Measurements from ENCODE around the gene RAET1G.
"Not testable (repeated sequence)": the region's sequence is repeated elsewhere in the genome, so short reads cannot be mapped to it uniquely, and the experiment has no call there.

The RAET1G gene

DNA sequence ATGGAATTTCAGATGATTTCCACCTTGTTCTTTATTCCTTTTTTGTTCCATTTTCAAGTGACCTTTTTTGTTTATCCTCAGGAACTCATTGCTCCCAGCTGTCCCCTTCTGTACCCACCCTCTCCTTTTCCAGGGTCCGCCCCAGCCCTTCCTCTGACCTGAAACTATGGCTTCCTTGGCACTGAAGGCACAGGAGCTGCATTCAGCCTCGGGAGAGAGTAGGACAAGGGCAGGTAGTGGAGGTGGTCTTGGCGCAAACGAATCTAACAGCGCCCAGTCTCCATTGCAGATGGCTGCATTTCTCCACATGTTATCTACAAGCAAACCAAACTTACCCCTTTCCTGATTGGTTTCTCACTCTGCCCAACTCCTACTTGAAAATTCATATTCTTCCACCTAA, 10.1 kb upstream of the RAET1G start:
- no peak for DNase-seq

DNA sequence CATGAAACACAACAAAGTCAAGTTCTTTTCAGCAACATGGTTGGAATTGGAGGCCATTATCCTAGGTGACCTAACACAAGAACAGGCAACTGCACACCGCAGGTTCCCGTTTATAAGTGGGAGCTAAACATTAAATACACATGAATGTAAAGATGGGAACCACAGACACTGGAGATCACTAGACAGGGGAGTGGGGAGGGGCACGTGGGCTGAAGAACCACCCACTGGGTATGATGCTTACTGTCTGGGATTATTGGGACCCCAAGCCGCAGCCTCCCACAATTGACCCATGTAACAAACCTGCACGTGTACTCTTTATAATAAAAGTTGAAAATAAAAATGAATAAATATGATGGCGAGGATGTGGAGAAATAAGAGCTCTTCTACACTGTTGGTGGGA, 8.6 kb upstream of the RAET1G start:
- no peak for DNase-seq

DNA sequence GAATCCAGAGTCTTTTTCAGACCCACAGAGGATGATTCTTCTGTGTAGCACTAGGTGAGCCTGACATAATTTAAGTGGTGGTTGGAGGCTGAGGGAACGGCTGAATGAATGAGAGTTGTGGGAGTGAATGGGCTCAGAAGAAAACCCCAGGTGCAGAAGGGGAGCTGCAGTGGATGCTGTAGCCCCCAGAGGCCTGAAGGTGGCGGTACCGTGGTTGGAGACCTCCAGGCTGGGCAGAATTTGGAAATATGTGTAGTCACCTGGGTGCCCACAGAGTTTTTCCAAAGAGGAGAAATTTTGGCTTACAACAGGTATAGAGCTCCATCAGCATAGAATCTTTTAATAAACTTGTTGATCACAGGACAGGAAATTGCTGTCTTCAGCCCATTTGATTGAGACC, 6.5 kb upstream of the RAET1G start:
- DNase-seq, result no peak

DNA sequence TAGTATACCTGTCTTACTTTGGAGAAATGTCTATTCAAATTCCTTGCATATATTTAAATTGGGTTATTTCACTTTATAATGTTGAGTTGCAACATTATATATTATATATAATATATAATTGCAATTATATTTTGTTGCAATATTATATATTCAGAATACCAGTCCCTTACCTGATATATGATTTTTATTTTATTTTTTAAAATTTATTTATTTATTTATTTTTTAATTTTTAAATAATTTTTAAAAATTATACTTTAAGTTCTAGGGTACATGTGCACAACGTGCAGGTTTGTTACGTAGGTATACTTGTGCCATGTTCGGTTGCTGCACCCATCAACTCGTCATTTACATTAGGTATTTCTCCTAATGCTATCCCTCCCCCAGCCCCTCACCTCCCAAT, 4.1 kb upstream of the RAET1G start:
- not testable (repeated sequence) for DNase-seq

DNA sequence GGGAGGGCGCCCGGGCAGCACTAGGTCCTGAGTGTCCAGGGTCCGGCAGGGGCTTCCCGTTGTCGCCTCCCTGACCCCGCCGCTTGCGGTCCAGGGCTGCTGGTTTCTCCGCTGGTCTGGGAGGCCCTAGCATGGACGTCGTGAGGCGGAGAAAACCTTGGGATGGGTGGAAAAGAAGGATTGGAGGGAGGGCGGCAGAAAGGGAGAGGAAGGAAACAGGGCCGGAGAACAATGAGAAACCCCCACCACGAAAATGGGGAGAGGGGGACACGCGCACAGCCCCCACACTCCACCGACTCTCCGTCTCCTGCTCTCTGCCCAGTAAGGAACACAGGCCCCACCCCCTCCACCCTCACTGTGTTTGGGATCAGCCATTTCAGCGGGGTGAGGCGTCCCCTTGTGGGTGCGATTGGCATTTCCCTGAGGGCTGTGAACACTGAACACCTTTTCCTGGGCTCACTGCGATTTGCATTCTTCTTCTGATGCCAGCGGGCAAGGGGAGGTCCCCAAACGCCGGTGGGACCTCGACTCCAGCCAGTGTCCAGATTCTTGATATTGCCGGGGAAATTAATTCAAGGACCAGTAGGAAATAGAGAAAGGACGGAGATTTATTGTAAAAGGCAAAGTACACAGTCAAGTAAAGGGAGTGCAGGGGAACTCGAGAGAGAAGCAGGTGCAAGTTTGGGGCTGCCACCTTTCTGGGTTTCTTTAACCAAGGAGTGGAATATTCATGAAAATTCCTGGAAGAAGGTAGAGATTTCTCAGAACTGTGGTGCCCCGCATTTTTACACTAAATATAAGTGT, 3.3 kb upstream of the RAET1G start:
- DNase-seq, result peak; percentile 80

DNA sequence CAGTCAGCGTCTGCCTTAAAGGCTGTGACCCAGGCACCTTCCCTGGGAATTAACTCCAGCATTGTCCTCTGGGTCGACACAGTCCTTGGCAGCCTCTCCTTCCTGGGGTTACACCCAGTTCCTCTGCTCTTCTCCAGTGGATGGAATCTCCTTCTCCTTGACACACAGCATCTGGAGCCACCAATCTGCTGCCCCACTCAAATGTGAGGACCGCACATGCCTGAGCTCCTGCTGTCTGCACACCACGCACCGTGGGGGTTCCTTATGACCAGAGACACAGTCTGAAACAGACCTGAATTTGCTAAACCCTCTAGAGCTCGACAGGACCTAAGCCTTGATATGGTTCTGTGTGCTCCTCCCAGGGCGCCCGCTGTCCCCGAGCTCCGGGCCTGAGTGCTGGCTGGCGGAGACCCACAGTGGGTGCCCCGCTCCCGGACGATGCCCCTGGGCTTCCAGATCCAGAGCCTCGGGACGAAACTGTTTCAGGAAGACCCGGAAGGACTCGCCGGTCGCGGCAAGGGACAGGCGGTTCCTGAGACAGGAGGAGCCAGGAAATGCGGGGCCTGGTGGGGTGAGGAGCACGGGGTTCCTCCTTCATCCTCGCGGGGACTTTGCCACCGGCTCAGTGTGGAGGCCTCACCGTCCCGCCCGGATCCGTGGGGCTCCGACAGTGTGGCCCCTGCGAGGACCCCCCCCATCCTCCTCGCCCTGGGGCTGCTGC, 2.5 kb upstream of the RAET1G start:
- DNase-seq, result no peak

DNA sequence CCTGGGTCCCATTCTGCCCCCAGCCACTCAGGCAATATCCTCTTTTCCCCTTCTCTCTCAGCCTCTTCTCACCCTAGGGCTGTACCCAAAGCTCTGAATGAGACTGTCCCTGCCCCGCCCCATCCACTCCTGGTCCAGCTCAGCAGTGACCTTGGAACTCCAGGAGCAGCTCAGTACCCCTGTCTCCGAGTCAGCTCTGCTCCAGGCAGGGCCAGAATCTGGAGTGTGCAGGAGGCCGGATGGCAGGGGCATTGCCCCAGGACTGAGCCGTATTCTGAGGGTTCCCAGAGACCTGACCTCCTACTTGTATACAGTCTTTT, 2.0 kb upstream of the RAET1G start:
- DNase-seq, result no peak

DNA sequence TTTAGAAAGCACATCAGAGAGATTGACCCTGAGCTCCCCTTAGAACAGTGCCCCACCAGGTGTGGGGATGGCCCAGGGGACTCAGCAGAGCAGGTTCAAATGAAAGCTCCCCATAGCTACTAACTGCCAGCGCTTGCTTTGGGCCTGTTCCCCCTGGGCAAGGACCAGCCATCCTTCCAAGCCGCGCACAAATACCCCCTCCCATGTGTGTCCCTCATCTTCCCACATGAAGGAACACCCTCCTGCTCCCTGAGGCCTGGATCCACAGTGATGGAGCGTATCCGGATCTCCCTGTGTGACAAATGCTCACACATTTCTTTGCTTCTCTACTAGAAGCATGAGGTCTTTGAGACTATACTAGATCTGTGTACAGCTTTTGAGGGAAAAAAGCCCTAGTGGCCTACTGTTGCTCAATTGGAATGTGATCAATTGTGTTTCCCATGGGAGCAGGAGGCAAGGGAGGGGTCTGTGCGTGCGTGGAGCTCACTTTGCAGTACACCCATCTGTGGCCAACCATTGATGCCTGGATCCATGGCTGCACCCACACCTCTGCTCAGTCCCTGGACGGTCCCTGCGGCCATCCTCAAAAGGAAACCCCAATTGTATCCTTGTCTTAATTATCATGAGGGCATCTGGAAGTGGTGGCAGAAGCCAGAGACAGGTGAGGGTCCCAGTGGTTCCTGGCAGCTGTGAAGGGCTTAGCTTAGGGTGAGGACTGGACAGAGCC, 1.4 kb upstream of the RAET1G start:
- DNase-seq, result no peak

DNA sequence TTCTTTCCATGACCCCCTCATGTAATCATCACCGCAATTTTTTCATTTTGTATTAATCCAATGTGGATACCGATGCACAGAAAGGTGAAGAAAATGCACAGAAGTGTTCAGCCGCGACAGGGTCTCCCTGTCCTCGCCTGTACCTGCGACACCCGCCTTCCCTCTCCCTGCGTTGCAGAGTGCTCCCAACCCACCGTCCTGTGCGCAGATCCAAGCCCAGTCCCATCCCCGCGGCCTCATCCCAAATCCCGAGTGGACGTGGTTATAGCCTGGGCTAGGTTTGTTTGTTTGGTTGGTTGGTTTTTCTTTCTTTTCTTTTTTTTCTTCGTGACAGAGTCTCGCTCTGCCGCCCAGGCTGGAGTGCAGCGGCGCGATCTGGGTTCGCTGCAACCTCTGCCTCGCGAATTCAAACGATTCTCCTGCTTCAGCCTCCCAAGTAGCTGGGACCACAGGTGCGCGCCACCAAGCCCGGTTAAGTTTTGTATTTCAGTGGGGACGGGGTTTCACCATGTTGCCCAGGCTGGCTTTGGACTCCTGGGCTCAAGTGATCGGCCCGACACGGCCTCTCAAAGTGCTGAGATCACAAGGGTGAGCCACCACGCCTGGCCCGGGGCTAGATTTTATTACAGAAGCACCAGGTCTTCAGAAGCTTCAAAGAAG, 536 bp upstream of the RAET1G start:
- DNase-seq, result no peak

DNA sequence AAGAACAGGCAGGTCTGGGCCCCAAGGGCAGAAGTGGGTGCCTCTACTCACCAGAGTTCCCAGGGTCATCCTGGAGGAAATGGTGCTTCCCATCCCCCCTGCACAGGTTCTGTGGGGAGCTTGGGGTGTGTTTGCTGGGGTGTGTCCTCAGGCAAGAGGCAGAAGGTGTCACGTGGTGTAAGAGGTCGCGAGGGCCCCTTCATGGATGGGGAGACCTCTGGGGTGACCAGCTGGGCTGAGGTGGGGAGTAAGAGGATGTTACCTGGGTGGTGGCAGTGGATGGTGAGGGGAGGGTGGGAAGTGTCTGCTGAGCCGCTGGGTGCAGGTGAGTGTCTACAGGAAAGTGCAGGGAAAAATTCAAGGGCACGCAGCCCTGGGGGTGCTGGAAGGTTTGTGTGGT, 830 bp downstream of the RAET1G start:
- not testable (repeated sequence) for DNase-seq

DNA sequence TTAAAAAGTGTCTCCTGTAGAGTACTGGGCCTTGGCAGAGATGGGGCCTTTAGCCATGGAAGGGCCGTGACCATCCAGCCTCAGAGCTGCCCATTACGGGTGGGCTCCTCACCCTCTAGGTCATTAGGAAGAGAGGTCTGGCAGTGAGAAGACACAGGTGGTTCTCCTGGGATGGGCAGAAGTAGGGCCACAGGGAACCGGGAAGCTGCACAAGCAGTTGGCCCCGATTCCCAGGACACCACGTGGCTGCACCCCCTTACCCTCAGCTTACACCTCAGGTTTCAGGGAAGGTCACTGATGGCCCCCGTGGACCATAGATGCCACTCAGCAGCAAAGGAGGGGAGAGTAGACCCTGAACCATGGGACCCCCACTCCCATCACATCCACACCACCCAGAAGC, 1.6 kb downstream of the RAET1G start:
- DNase-seq, result no peak

DNA sequence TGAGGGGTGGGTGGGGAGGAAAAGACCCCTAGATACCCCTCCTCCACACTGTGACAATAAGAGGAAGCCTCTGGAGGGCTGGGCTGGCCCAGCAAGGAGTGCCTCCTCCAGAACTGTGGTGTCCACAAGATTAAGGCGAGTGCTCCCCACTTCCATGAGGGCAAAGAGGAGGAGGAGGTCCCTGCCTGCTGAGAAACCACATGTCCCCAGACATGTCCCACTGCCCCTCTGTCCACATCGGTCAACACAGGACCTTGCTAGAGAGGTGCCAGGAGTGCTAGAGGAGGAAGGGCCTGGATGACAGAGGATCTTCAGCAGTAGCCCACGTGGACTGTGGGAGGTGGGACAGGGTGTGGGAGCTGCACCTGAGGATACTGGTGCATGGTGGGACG, 3.1 kb downstream of the RAET1G start:
- DNase-seq, result no peak

DNA sequence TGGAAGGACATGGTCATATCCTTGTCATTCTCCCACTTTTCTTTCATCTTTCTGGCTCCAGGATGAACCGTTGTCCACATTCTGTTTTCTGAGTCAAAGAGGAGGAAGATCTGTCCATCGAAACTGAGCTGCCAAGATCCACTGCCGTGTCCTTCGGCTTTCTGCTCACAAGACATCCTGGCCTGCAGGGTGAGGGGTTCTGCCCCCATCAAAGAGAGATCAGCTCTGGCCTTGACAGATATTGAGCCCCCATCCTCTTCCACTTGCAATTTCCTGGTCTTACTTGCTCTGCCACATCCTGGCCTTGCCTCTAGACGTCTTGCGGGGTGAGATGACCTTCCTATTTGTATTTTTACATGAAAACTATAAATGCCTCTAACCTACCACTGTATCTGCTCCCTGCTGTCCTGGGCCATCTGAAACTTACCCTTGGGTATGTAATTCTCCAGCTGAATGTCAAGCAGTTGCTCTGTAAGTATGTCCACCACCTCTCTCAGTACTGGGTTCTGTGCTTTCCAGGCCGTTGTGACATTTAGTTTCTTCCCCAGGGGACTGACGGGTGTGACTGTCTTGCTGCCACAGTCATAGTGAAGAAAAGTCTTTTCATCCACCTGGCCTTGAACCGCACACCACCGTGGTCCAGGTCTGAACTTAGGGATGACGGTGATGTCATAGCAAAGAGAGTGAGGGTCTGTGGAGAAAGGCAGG, 3.6 kb downstream of the RAET1G start:
- DNase-seq, result not testable (repeated sequence)

DNA sequence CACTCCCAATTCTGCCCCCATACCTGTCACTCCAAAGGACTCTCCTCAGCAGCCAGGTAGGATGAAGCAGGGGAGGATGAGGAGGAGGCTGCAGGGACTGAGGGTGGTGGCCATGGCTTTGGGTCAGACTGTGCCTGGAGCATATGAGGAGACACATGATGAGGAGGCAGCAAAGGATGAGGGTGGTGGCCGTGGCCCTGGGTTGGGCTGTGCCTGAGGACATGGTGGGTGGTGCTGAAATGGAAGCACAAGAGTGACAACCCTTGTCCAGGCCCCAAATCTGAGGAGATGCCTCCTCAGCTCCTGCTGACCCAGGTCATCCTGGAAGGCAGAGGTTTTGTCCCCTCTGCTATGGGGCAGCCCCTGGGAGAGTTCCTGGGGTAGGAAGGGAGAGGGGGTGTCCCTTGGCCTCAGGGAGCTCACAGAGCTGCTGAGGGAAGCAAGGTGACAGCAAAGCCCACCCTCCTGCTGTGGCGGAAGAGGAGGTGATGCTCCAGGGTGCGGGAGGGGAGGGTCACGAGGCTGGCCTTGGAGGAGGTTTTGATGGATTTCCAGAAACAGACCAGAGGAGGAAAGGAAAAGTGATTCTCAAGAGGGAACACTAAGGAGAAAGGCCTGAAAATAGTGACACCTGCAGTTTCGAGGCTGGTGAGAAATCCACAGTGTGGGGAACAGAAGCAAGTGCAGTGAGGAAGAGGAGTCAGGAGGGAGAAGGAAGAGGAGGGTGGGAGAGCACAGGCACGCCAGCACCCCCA, 4.6 kb downstream of the RAET1G start:
- DNase-seq, result no peak

DNA sequence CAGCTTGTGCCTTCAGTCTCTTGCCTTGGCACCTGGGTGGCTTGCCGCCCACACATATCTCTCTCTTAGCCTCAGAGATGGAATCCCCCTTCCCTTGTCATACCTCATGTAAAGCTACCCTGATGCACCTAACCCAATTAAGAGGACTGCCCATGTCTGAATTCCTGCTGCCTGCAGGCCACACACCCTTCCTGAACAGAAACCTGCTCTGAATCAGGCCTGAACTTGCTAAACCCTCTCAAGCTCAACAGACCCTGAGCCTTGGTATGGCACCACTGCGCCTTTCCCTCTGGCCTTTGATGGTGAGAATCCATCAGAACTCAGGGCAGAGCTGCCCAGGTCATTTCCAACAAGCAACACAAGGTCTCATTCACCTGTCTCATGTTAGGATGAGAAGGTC, 5.2 kb downstream of the RAET1G start:
- no peak for DNase-seq

DNA sequence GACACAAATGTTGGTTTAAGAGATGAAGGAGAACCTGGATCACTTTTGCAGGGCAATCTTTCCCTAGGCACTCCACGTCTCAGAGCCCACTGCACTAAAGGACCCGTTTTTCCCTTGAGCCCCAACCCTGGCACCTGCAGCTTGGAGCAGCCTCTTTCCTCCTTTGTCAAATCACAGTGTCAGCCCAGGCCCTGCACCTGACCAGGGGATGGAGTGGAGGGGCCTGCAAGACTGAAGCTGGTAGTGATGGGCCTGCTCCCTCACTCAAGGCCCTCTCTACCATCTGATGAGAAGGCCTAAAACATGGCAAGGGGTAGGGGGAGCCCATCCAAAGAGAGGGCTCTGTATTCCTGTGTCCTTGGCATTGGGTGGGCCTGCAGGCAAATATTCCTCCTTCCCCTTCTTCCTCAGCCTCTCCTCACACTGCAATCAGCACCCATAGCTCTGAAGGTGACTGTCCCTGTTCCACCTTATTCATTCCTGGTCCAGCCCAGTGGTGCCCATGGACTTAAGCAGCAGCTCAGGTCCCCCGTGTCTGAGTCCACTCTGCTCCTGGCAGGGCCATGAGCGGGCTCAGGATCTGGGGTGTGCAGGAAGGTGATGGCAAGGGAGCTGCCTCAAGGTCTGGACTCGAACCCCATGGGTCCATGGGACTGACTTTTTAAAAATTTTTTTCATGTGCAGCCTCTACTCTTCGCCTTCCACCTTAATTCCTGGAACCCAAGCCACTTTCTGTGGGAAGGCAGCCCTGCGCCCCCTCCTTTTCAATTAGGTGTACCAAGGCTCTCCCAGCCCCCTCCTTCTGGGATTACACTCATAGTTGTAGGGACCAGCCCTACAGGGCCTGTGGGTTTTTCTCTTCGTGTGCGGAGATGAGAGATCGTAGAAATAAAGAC, 6.7 kb downstream of the RAET1G start:
- DNase-seq, result no peak

DNA sequence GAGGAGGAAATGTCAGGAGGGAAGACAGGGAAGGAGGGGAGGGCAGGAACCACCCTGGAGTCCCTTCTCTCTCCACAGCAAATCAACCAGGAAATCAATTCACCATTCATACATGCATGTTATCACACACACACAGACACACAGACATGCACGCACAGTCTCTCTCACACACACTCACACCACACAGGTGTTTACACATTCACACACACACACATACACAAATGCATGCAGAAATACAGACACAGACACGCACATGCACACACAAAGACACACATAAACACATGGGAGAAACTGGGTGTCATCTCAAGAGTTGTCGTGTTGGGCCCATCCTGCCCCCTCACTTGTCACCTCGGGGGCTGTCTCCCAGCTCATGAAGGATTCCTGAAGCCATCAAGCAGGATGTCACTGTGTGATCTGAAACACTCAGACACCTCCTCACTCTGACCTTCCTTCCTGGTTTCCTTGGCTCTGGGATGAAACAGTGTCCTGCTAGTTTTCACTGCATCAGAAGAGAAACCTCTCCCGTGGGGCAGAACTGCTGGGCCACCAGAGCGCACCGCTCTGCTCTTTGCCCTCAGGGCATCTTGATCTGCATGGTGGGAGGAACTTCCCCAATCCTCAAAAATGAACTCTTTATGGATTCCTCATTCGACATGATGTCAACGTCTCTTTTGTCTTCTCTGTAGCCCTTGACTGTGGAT, 9.2 kb downstream of the RAET1G start:
- no peak for DNase-seq

DNA sequence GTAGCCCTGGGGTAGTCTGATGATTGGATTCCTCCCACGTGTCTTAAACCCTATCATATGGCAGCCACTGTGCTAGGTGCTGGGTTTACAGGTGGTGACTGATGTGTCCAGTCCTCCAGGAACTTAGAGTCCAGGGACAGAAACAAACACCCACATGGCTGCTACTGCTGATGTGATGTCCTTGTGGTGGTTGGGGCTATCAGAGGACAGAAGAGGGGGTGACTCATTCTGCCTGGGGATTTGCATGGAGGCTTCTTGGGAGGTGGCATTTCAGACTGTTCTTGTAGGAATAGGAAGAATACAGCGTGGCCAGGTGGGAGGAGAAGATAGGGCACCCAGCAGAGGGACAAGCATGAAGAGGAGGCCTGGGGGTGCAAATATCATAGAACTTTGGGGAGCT, 9.8 kb downstream of the RAET1G start:
- DNase-seq, result no peak

DNA sequence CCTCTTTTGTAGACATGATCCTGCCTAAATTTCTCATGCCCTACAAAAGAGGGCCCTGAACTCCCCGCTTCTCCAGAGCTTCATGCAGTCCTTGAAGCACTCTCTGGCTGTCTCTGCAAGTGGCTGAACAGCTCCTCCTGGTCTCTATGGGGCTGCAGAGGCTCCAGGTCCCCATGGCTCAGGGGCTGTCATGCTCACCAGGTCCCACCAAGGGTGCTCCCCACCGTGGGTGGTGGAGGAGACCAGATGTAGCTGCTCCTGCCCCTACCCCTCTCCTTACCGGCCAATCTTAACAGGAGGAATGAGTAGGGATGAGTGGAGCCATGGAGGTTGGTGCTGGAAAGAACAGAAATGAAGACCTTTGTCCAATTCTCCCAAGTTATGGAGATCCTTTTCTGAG, 10.2 kb downstream of the RAET1G start:
- DNase-seq, result not testable (repeated sequence)

DNA sequence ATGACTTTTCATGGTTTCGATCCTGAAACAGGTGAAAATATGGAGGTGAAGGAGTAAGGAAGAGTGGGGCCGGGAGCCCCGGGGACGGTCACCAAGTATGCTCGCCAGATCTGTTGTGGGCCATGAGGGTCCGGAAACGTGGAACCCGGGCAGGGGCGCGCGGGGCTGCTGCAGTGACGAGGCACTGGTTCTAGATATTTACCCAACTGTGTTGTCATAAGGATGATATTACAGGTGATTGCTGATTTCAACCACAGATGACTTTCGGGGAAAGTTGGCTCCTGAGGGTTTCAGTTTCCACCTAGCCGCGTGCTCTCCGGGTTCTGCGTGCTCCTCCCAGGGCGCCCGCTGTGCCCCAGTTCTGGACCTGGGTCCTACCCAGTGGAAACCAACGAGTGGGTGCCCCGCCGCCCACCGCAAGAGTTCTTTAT, 12.2 kb downstream of the RAET1G start:
- no peak for DNase-seq
